GM12878 (cell line): ENCODE results near the gene TRAPPC6A. TPM values are rescaled to one million over a fixed set of nuclear protein-coding genes. Genes with fewer than 3 reads are reported as not detected.

Source experiments
- ATAC-seq: fragments of 200-7000 bp; cut with Tn5 transposase; 3 replicates; pipeline ENCODE4 v1.9.1; 2020; ENCODE audit warnings: mild to moderate bottlenecking, moderate library complexity
- BruUV-seq: library from RNA; stranded (reverse); fragments of 400-500 nt; replicated peaks from 2 replicates; lab custom pipeline; 2021; lab: Mats Ljungman, UMichigan
- CTCF ChIA-PET: fragments of 300-600 bp; sonication (Branson Sonifier 250); formaldehyde crosslinking; extraction: SDS; loops from one replicate; lab custom pipeline; 2021; ENCODE audit warnings: inconsistent platforms; lab: Yijun Ruan, JAX
- POLR2A ChIA-PET: fragments of 350-600 bp; formaldehyde crosslinking; extraction: SDS; loops from one replicate; lab custom pipeline; 2021; ENCODE audit warnings: inconsistent platforms; lab: Charles Lee
- RAD21 ChIA-PET: fragments of 300-600 bp; sonication (Branson Sonifier 250); formaldehyde crosslinking; loops from one replicate; lab custom pipeline; 2023; ENCODE audit warnings: antibody characterized with exemption; ENCODE audit not compliant: unreplicated experiment; lab: Charles Lee
- SMC1A ChIA-PET: fragments of 300-600 bp; sonication (Branson Sonifier 250); formaldehyde crosslinking; loops from one replicate; lab custom pipeline; 2023; ENCODE audit not compliant: unreplicated experiment, uncharacterized antibody; lab: Charles Lee
- DNase-seq: peaks from one replicate; pipeline ENCODE4 v3.0.0-alpha.2; 2011; ENCODE audit warnings: low read depth, low spot score
- FAIRE-seq: peaks from 3 replicates; lab custom pipeline; 2011; peaks lifted over from hg19 to GRCh38; lab: Jason Lieb, UNC
- H2AFZ ChIP-seq: 2 replicates; pipeline ENCODE4 v1.6.0; 2011; ENCODE audit warnings: low read depth, low read length, control low read depth; ENCODE audit not compliant: control insufficient read depth
- H3K27ac ChIP-seq: 2 replicates; pipeline ENCODE4 v1.5.1; 2011; ENCODE audit warnings: control low read depth; ENCODE audit not compliant: control insufficient read depth, insufficient read depth
- H3K27me3 ChIP-seq, 2 experiments: replicated peaks in 1 of 2; 2 replicates each; pipeline versions ENCODE4 v1.6.0 to v1.6.1; 2011; ENCODE audit warnings: low read length in 1 of 2; ENCODE audit not compliant: control insufficient read depth in 2 of 2, insufficient read depth in 2 of 2
- H3K36me3 ChIP-seq, 2 experiments: 2 replicates each; pipeline ENCODE4 v1.5.1; 2011; ENCODE audit warnings: low read length in 1 of 2; ENCODE audit not compliant: control insufficient read depth in 2 of 2, insufficient read depth in 2 of 2
- H3K4me1 ChIP-seq: 2 replicates; pipeline ENCODE4 v1.6.1; 2011; ENCODE audit warnings: mild to moderate bottlenecking, low read length, moderate library complexity, mixed read lengths; ENCODE audit not compliant: control insufficient read depth, insufficient read depth
- H3K4me2 ChIP-seq: 2 replicates; pipeline ENCODE4 v1.6.0; 2011; ENCODE audit warnings: control low read depth; ENCODE audit not compliant: control insufficient read depth, insufficient read depth
- H3K4me3 ChIP-seq: fragments of 200-600 bp; sonication (generic); 2 replicates; pipeline ENCODE4 v1.5.1; 2016
- H3K79me2 ChIP-seq: 2 replicates; pipeline ENCODE4 v1.6.0; 2011; ENCODE audit warnings: low read length; ENCODE audit not compliant: control insufficient read depth, insufficient read depth
- H3K9ac ChIP-seq: 2 replicates; pipeline ENCODE4 v1.8.0; 2011; ENCODE audit warnings: low read length, control low read depth, mixed read lengths; ENCODE audit not compliant: control insufficient read depth, insufficient read depth
- H3K9me3 ChIP-seq: replicated peaks from 3 replicates; pipeline ENCODE4 v1.5.1; 2011; ENCODE audit warnings: mild to moderate bottlenecking, low read length; ENCODE audit not compliant: control insufficient read depth, insufficient read depth
- H4K20me1 ChIP-seq: 2 replicates; pipeline ENCODE4 v1.6.0; 2011; ENCODE audit not compliant: control insufficient read depth, insufficient read depth
- BRCA1 ChIP-seq: IDR thresholded peaks from 2 replicates; pipeline ENCODE4 v1.6.1; 2011; ENCODE audit warnings: low read depth, low read length, improper control_type of control experiment
- CBX3 ChIP-seq: fragments of 200-600 bp; sonication (generic); IDR thresholded peaks from 2 replicates; pipeline ENCODE4 v1.6.1; 2016; ENCODE audit warnings: low read depth, borderline replicate concordance
- CHD1 ChIP-seq: IDR thresholded peaks from 2 replicates; pipeline ENCODE4 v1.6.1; 2012; ENCODE audit warnings: low read depth, low read length, improper control_type of control experiment
- EGR1 ChIP-seq, 2 experiments: IDR thresholded peaks; 1 replicate in 1 of 2; 2 replicates in 1 of 2; pipeline ENCODE4 v1.6.1; 2011 to 2012; ENCODE audit warnings: low read depth in 2 of 2, low read length in 2 of 2, borderline replicate concordance in 1 of 2, mild to moderate bottlenecking in 1 of 2, moderate library complexity in 1 of 2
- ELK1 ChIP-seq: IDR thresholded peaks from 2 replicates; pipeline ENCODE4 v1.6.1; 2012; ENCODE audit warnings: low read depth, low read length, improper control_type of control experiment
- KLF5 ChIP-seq: fragments of 450-650 bp; IDR thresholded peaks from 2 replicates; pipeline ENCODE4 v1.6.1; 2014; ENCODE audit warnings: mild to moderate bottlenecking; ENCODE audit not compliant: partially characterized antibody
- NFXL1 ChIP-seq: fragments of 450-650 bp; IDR thresholded peaks from 2 replicates; pipeline ENCODE4 v1.6.1; 2017; ENCODE audit warnings: antibody characterized with exemption, mild to moderate bottlenecking, borderline replicate concordance
- RELB ChIP-seq: fragments of 450-650 bp; IDR thresholded peaks from 2 replicates; pipeline ENCODE4 v1.6.1; 2017; ENCODE audit warnings: low read depth, mild to moderate bottlenecking, moderate library complexity
- RFX5 ChIP-seq: IDR thresholded peaks from 2 replicates; pipeline ENCODE4 v1.6.1; 2011; ENCODE audit warnings: low read depth, low read length, improper control_type of control experiment
- SRF ChIP-seq, 2 experiments: IDR thresholded peaks; 2 replicates each; pipeline ENCODE4 v1.6.1; 2011; ENCODE audit warnings: low read depth in 2 of 2, low read length in 2 of 2, mild to moderate bottlenecking in 1 of 2, moderate library complexity in 1 of 2
- TAF1 ChIP-seq: IDR thresholded peaks from 2 replicates; pipeline ENCODE4 v1.6.1; 2011; ENCODE audit warnings: mild to moderate bottlenecking, low read depth, low read length, borderline replicate concordance
- USF1 ChIP-seq: IDR thresholded peaks from 2 replicates; pipeline ENCODE4 v1.6.1; 2011; ENCODE audit warnings: borderline replicate concordance, low read depth, mild to moderate bottlenecking, moderate library complexity, mixed read lengths, low read length; ENCODE audit not compliant: insufficient read depth; ENCODE audit errors: extremely low read length
- ZNF274 ChIP-seq: IDR thresholded peaks from one replicate; pipeline ENCODE4 v1.8.0; 2011; ENCODE audit not compliant: insufficient read length, insufficient read depth
- ZNF687 ChIP-seq: fragments of 450-650 bp; IDR thresholded peaks from 2 replicates; pipeline ENCODE4 v1.6.1; 2017; ENCODE audit warnings: mild to moderate bottlenecking, moderate library complexity
- ZSCAN29 ChIP-seq: fragments of 450-650 bp; IDR thresholded peaks from 2 replicates; pipeline ENCODE4 v1.6.1; 2017; ENCODE audit warnings: mild to moderate bottlenecking, moderate library complexity
- WGBS: methylation state at CpG from one replicate; pipeline ENCODE4 v1.1.6; 2016; ENCODE audit warnings: low lambda C conversion rate; ENCODE audit not compliant: insufficient replicate concordance, insufficient coverage; ENCODE audit errors: missing lambda C conversion rate; 5-methylcytosine and 5-hydroxymethylcytosine counted together
- in situ Hi-C: fragments of 300-500 bp; cut with MboI; formaldehyde crosslinking; loops from 9 replicates; pipeline ENCODE4 v1.14.3; 2018; ENCODE audit warnings: mixed read lengths
- intact Hi-C: fragments of 100-400 bp; cut with micrococcal nuclease; formaldehyde crosslinking; loops from one replicate; pipeline ENCODE4 v1.14.2; 2022; ENCODE audit not compliant: unreplicated experiment
- polyA plus RNA-seq, 11 experiments: library from polyadenylated mRNA; depleted of rRNA in 4 of 11; unstranded in 6 of 11; stranded (reverse) in 5 of 11; fragments of >200 nt; fragmentation: Nextera tagmentation in 4 of 11; fragmentation: Illumina TruSeq in 1 of 11; extraction: Ambion mirVana in 4 of 11; extraction: Trizol in 1 of 11; gene quantifications; 1 replicate in 1 of 11; 2 replicates in 10 of 11; pipeline versions ENCODE4 v1.2.1 to v1.2.3, GENCODE V29; 2011 to 2016; ENCODE audit warnings: inconsistent platforms in 2 of 11, missing spikeins in 2 of 11, low read depth in 1 of 11
- total RNA-seq, 4 experiments: library from RNA; depleted of rRNA in 3 of 4; stranded (reverse); fragments of >200 nt in 3 of 4; fragmentation: Illumina TruSeq in 1 of 4; extraction: Trizol in 1 of 4; gene quantifications; 2 replicates each; pipeline versions ENCODE4 v1.2.1 to v1.2.3, GENCODE V29; 2013 to 2021

TRAPPC6A gene
- total and polyA plus RNA-seq, 10 of the 15 experiments (the other 5 are each of a cell fraction or from before 2014, with no cell fraction given) = 1.8 to 83.9 (median 35.8) TPM

- RAD21 ChIA-PET = no interaction called here
- in situ Hi-C loops = no loop called here
- no peak overlapping the region for H3K9ac ChIP-seq
- no peak overlapping the region for H3K27ac ChIP-seq
- H3K27me3 ChIP-seq = no peaks in the 10 kb centered on the region
- WGBS = 98% methylated on average over 36 of the region's 54 CpGs
- H3K4me1 ChIP-seq = no peaks in the 10 kb centered on the region
- H3K79me2 ChIP-seq = no peaks in the 10 kb centered on the region
- DNase-seq (no peak), FAIRE-seq (no peak), ATAC-seq (no peak)
- H3K36me3 ChIP-seq = peaks cover 0 to 30% of the 10 kb centered on the region in 2 experiments; a peak in 3 of 4 replicates
- H4K20me1 ChIP-seq = no peaks in the 10 kb centered on the region
- H3K9me3 ChIP-seq = no peaks in the 10 kb centered on the region
- TF ChIP-seq RFX5 (no peak), NFXL1 (no peak), SRF (IDR thresholded peaks at IDR 0.05; ENCODE audit: low read depth in 2 of 2, low read length in 2 of 2) (no peak), ZSCAN29 (no peak), ELK1 (no peak), EGR1 (IDR thresholded peaks at IDR 0.05; ENCODE audit: borderline replicate concordance in 1 of 2, low read depth in 2 of 2, low read length in 2 of 2) (no peak), CHD1 (no peak), KLF5 (no peak), ZNF274 (no peak), ZNF687 (no peak), RELB (no peak), USF1 (no peak), BRCA1 (no peak), CBX3 (no peak), TAF1 (no peak)
- H3K4me2 ChIP-seq = no peak overlapping the region
- no peak overlapping the region for H3K4me3 ChIP-seq
- CTCF ChIA-PET = interaction anchor here (0.9 kb wide), 1 partner anchor 19 kb away, joined by 4 read pairs; no protein-coding TSS in a partner anchor
- no peak overlapping the region for H2AFZ ChIP-seq
- no TSS peak for BruUV-seq
- POLR2A ChIA-PET = no interaction called here
- intact Hi-C loops = no loop called here
- SMC1A ChIA-PET = no interaction called here
Observed at GRCh38 chr19:45145270-45146189, 32.5 kb downstream of the TRAPPC6A start.
